ENCODE data around the gene PPP1R1C.

PPP1R1C gene

DNA sequence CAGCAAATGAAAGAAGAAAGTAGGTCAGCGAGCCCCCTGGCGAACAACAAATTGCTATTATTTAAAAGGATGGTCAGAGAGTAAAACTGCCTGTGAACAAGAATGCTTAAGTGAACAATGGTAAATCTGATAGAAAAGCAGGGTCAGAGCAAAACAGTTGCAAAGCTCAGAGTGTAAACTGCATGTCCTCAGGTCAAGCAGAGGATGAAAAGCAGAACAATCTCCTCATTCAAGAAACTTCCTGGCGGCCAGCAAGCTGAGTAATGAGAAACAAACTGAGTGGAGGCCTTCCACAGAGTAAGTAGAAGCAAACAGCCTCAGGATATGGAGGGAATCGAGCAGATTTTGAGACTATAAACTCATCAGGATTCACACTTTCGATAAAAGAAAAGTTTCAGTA lies 117.9 kb downstream of the PPP1R1C start:
- no peak for DNase-seq (ENCODE audit: low read depth in 1 of 2, low spot score in 1 of 2)

DNA sequence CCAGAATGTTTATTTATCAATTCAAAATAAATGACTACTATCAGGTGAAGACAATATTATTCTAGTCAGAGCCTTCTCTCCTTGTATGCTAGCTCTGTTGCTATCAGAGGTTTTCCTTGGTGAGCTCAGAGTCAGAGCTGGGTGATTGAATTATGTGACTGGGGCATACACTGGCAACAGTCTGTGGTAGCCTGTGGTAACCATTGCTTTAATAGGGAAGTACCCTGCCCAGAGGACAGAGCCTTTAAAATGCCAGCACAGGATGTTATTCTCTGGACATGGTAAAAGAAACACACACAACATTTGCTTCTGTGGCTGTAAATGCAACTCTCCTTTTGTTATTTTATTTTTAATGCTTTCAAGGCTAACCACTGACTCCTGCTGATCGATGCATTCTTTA lies 124.7 kb downstream of the PPP1R1C start:
- no peak for DNase-seq (ENCODE audit: low read depth in 1 of 2, low spot score in 1 of 2)

DNA sequence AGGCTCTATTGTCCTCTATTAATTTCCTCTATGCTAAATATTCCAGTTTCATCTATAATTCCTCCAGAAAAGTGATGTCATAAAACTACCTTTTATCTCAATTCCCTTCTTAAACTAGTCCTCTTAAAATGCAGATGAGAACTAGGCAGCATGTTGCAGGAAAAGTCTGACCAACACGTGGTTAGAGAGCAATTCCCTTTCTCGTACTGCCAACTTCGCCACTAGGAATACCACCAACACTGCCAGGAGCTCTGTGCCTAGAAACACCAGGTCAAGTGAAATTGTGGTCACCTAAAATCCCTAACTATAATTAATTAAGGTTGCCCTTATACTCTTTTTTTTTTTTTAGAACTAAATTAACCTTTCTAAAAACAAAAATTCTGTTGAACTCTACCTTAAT lies 127.7 kb downstream of the PPP1R1C start:
- DNase-seq (ENCODE audit: low read depth in 1 of 2, low spot score in 1 of 2) = no peak

DNA sequence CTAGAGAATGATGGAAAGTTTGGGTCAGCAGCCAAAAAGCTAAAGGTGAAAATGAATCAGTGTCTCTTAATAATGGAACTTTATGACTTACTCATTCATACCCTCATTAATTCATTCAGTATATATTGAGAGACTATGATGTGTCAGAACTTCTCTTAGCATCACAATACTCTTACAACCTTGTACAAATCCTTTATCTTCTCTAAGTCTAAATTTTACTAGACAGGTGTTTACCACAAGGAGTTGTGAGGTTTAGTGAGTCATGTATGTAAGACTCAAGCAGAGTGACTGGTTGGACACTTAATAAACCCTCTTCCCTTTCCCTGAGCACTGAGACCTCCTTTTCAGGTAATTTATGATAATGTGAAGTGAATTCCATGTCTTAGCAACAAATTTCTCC lies 129.6 kb downstream of the PPP1R1C start:
- no peak for DNase-seq (ENCODE audit: low read depth in 1 of 2, low spot score in 1 of 2)

DNA sequence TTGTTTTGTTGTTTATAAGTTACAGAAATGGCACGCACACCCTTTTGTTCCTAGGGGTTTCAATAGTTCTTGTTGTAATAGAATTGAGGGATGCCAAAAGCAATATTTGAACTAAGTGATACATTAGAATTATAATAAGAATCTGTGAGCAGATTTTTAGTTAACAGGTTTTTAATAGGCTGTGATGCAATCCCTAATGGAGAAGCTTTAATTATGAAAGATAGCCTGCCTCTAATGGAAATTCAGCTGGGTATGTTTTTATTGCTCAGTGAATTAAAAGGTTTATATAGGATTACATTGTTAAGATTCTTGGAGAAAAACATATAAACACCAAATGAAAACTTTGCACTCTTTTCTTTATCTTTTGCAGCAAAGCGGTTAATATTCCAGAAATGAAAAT lies 131.1 kb downstream of the PPP1R1C start:
- DNase-seq (ENCODE audit: low read depth in 1 of 2, low spot score in 1 of 2) = no peak

DNA sequence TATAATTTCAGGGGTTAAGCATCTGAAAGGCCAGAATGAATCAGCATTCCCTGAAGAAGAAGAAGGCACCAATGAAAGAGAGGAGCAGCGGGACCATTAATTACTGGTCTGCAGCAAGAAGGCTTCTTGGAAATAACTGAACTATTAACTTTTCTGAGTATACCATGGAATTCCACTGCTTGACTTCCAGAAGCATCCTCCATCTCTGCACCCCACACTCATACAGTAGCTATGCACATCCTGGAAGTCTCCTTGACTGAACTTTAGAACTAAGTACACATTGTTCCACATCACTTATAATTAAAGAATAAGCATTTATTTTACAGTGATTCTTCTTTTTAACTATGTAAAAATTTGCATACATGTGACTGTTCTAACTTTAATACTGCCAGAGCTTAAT lies 131.5 kb downstream of the PPP1R1C start:
- no peak for DNase-seq (ENCODE audit: low read depth in 1 of 2, low spot score in 1 of 2)

DNA sequence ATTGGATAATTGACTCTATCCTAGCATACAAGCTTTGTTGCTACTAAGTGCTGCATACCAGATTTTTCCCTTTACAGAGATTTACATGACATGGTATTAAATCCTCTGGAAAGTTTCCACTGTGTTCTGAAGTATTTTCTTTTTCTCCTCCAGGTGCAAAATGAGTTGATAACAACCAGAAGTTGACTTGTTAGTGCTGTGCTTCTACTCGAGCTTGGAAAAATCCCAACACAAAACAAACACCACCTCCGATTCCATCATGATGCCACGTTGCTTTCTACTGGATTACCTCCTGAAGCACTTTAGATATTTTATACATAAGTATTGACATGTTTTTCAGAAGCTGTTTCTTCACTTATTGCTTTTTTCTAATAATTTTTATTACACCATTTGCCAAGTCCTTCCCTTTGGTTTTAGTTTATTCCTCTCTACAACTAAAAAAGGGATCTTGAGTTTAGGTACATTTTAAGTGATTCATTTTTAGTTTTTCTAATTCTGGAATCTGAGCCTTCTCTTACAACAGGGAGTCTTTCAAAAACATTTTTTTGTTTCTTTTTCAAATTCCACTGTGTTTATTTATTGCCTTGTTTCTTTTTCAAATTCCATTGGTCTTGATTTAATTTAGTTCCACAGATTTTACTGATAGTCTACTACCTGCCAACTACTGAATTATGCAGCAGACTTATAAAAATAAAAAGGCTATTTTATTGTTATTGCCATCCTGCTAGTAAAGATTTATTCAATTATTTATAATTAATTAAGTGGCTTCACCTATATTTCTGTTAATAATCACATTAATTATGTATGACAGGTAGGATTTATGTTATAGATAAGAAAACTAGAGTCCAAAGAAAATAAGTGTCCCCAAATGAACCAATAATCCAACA lies 143.4 kb downstream of the PPP1R1C start:
- DNase-seq (ENCODE audit: low read depth in 1 of 2, low spot score in 1 of 2) = no peak

DNA sequence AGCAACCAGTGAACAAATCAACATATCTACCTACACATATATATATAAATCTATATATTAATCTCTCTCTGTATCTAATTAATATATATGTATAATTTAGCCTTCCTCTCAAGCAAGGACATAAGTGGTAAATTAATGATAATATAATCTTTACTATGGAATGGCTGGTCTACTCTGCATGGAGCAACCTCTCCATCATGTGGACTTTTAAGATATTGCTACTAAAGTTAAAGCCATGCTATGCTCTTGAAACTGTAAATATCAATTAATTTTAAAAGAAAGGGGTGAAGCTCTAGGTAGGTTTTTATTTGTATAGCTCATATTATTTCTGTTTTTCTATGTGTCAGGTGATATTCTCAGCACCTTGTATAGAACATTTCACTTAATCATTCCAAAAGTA lies 147.0 kb downstream of the PPP1R1C start:
- DNase-seq (ENCODE audit: low read depth in 1 of 2, low spot score in 1 of 2) = no peak

DNA sequence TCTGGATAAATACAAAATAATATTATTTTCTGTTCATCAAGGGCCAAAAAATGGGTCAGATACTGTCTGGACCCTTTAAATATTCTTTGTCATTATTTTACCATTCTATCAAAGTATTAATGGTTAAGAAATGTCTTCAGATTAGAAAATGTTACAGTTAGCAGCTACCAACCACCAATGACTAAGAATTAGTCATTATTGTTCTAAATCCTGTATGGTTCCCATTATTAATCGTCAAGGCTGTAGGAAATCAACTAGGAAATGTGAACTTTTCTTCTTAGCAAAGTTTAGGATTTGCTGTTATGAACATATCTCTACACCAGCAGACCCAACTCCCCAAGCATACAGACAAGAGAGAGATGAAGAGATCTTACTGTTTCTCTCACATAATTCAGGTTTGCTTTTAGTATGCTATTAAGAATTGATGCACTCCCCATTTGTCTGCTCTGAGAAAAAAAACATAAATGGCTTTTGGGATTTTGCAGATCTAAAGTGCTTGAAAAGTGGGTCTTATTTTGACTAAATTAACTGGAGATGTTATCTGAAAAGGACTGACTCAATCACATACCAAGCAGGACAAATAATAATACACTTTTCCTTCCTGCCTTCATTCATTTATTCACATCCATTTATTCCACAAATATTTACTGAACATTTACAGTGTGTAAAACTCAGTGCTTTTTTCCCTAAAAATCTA lies 147.7 kb downstream of the PPP1R1C start:
- no peak for DNase-seq (ENCODE audit: low read depth in 1 of 2, low spot score in 1 of 2)

DNA sequence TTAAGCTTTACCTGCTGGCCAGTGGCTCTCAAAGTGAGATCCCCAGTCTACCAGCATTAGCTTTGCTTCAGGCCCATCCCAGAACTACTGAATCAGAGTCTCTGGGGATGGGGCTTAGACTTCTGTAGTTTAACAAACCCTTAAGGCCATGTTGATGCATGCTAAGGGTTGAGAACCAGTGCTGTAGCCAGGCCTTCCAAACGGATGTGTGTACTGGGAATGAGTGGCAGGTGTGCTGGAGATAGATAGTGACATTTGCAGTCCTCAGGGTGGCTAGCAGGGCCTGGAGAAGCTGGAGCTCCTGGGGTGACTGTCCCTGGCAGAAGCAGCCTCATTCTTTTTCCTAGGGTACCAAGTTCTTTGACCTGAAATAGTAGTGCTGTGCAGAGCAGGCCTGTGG lies 148.5 kb downstream of the PPP1R1C start:
- DNase-seq (ENCODE audit: low read depth in 1 of 2, low spot score in 1 of 2) = no peak

DNA sequence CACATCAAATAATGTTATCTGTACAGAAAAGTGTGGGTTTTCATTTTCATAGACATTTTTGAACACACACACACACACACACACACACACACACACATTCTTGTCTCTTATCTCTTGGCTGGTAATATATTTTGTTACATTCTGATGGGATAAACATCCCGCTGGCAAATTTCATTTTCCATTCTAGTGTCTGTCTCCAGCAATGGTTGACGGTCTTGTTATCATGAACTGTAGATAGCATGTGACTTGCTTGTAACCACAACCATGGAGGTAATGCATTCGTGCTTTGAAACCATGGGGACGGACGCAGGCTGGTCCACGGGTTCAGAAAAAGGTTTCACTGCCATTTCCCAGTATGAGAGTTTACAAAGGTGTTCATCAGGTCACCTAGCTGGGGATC lies 156.4 kb downstream of the PPP1R1C start:
- no peak for DNase-seq (ENCODE audit: low read depth in 1 of 2, low spot score in 1 of 2)

DNA sequence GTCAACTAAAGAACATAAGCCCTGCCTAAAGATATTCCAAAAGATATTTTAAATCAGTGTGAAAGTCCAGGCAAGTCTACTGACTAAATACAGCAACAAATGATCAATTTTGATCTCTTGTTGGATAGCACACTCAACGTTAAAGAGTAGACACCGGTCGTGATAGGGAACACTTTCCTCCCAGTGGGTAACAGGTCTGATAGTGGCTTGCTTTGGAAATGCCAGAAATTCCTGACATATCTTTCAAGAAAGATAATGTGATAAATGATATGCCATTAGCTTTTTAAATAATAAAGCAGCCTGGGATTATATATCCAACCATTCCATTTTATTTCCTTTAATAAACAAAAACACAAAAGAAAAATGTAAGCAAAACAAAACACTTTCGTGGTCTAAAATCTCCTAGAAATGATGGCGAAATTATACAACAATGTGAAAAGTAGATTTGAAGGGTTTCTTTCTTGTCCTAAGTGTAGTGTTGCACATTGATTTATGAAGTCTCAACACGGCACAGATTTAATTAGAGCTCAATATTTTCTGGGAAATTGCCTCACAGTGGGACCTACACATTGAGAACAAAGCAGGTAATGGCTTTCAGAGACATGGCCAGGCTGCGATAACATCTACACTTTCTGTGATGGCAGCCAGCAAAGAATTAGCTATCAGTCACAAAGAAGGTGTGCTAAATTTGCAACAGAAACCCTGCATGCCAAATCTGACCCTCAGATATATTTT lies 158.6 kb downstream of the PPP1R1C start:
- no peak for DNase-seq (ENCODE audit: low read depth in 1 of 2, low spot score in 1 of 2)

DNA sequence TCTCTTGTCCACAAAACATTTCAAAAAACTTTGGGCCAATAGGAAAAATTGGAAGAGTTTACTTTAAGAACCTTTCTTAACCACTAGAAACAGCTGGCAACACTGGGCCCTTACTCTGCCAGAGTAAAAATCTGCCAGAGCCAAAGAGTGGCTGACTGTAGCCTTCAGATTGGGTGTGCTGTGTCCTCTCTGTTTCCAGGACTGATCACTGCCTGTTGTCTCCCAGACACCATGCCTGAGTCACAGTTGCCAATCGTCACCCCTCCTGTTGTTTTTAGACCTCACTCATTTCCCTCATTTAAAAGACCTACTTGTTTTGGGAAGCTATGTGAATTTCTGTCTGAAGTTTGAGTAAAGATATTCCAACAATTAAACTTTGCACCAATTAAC lies 159.1 kb downstream of the PPP1R1C start:
- no peak for DNase-seq (ENCODE audit: low read depth in 1 of 2, low spot score in 1 of 2)

DNA sequence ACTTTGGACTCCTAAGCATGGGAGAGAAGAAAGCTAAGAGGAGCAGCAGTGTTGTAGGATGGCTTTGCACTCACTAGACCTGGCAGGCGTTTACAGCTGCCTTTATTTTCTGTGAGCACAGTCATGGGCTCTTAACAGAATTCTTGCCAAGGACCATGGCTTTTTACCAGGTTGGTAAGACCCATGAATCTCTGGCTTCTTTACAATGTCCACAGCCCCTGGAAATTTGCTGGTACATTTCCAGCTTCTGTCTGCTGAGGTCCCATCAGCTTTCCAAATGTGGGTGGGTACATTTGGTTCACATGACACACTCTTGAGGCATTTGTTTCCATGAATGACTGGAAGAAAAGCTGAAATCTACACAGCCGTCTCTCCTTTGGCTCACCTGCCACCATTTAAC lies 162.7 kb downstream of the PPP1R1C start:
- no peak for DNase-seq (ENCODE audit: low read depth in 1 of 2, low spot score in 1 of 2)

DNA sequence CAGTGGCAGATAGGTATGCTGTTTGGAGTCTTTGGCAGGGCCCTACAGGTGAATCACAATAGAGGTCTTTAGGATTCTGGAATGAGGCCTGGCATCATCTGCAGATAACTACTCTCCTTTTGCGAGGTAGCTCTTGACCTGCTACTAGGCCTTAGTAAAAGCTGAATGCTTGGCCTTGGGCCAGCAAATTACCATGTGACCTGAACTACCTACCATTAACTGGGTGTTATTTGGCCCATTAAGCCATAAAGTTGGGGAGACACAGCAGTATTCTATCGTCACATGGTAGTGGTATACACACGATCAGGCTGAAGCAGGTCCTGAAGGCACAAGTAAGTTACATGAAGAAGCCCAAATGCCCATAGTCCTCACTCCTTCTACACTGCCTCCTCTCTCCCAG lies 178.2 kb downstream of the PPP1R1C start:
- DNase-seq (ENCODE audit: low read depth in 1 of 2, low spot score in 1 of 2) = no peak

DNA sequence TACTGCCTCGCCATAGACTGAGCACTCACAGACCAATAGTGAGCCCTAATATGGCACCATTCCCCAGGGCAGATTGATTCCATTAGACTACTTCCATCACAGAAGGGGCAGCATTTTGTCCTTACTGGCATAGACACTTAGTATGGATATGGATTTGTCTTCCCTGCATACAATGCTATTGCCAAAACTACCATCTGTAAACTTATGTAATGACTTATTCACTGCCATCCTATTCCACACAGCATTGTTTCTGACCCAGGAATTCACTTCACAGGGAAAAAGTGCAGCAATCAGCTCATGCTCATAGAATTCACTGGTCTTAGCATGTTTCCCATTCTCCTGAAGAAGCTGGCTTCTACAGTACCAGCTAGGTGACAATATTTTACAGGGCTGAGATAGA lies 179.0 kb downstream of the PPP1R1C start:
- no peak for DNase-seq (ENCODE audit: low read depth in 1 of 2, low spot score in 1 of 2)

DNA sequence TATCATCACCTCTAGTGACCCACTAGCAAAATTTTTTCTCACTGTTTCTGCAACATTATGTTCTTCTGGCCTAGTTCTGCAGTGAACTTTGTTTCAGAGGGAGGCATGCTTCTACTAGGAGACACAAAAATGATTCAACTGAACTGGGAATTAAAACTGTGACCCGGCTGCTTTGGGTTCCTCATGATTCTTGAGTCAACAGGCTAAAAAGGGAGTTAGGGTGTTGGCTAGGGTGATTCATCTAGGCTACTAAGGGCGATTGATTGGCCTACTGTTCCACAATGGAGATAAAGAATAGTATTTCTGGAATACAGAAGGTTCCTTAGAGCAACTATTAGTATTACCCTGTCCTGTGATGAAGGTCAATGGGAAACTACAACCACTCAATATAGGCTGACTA lies 179.5 kb downstream of the PPP1R1C start:
- DNase-seq (ENCODE audit: low read depth in 1 of 2, low spot score in 1 of 2) = no peak

DNA sequence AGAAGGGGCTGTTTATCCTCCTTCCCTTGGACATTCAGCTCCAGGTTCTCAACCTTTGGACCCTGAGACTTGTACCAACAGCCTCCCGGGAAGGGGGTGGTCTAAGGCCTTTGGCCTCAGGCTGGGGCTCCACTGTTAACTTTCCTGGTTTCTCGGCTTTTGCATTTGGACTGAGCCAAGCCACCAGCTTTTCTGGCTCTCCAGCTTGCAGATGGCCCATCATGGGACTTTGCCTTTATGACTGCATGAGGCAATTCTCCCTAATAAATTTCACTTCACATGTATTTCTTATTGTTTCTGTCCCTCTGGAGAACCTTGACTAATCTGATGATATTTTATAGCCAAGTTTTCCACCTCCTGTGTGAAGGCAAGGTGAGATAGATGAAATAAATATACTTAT lies 180.8 kb downstream of the PPP1R1C start:
- DNase-seq (ENCODE audit: low read depth in 1 of 2, low spot score in 1 of 2) = no peak

DNA sequence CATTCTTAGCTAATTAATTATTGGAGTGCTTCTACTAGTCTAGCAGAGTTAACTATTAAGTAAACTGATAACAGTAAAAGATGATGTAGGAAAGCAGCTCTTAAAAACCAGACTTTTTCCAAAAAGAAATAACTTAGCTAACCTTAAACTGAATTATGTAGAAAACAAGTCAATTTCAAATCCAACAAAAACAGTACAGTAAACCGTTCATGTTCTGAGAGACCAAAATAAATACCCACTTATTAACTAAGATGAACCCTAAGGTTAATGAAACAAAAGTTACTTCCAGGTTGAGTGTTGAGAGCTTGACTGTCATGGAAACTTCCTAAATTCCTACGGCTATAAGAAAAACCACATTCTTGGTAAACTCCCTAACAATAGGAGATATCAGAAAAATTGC lies 181.2 kb downstream of the PPP1R1C start:
- no peak for DNase-seq (ENCODE audit: low read depth in 1 of 2, low spot score in 1 of 2)

Data from stimulated activated CD4-positive, alpha-beta T cell treated with anti-CD3 and anti-CD28 coated beads, Interleukin-15, amount 100 ng/mL, for 1 hour (primary cell).